ENCODE data around the gene FAM168A.
"Not testable (repeated sequence)": the region's sequence is repeated elsewhere in the genome, so short reads cannot be mapped to it uniquely, and the experiment has no call there.

FAM168A gene

GRCh38 chr11:73592640-73593039, 5.3 kb downstream of the FAM168A start:
- DNase-seq, result no peak

GRCh38 chr11:73591743-73592142, 6.2 kb downstream of the FAM168A start:
- no peak for DNase-seq

- DNase-seq, result no peak
Measured at GRCh38 chr11:73590991-73591390, 6.9 kb downstream of the FAM168A start.

GRCh38 chr11:73586791-73587190, 11.1 kb downstream of the FAM168A start:
- no peak for DNase-seq

- no peak for DNase-seq
Measured at GRCh38 chr11:73585834-73586575, 11.9 kb downstream of the FAM168A start.

- DNase-seq, result no peak
Measured at GRCh38 chr11:73584831-73585230, 13.1 kb downstream of the FAM168A start.

- DNase-seq, result no peak
Measured at GRCh38 chr11:73582653-73583052, 15.3 kb downstream of the FAM168A start.

- DNase-seq, result not testable (repeated sequence)
Measured at GRCh38 chr11:73580749-73581148, 17.2 kb downstream of the FAM168A start.

GRCh38 chr11:73579641-73580434, 18.1 kb downstream of the FAM168A start:
- DNase-seq, result no peak

- DNase-seq, result no peak
Measured at GRCh38 chr11:73578592-73579185, 19.2 kb downstream of the FAM168A start.

GRCh38 chr11:73577496-73577917, 20.4 kb downstream of the FAM168A start:
- DNase-seq, result no peak

GRCh38 chr11:73576185-73576614, 21.7 kb downstream of the FAM168A start:
- no peak for DNase-seq

- DNase-seq, result not testable (repeated sequence)
Measured at GRCh38 chr11:73571982-73572381, 25.9 kb downstream of the FAM168A start.

- no peak for DNase-seq
Measured at GRCh38 chr11:73570415-73571114, 27.3 kb downstream of the FAM168A start.

- no peak for DNase-seq
Measured at GRCh38 chr11:73566977-73567755, 30.7 kb downstream of the FAM168A start.

GRCh38 chr11:73566422-73566821, 31.5 kb downstream of the FAM168A start:
- no peak for DNase-seq

GRCh38 chr11:73565804-73566203, 32.1 kb downstream of the FAM168A start:
- DNase-seq, result no peak

GRCh38 chr11:73564903-73565302, 33.0 kb downstream of the FAM168A start:
- DNase-seq, result no peak

- no peak for DNase-seq
Measured at GRCh38 chr11:73563539-73564200, 34.2 kb downstream of the FAM168A start.

GRCh38 chr11:73559743-73560142, 38.2 kb downstream of the FAM168A start:
- DNase-seq, result no peak

- DNase-seq, result no peak
Measured at GRCh38 chr11:73556966-73557365, 40.9 kb downstream of the FAM168A start.

GRCh38 chr11:73555615-73556014, 42.3 kb downstream of the FAM168A start:
- DNase-seq, result no peak

Data from activated CD8-positive, alpha-beta memory T cell treated with anti-CD3 and anti-CD28 coated beads, Interleukin-2, amount 50 U/mL, for 48 hours (primary cell).